Measurements from ENCODE around the gene CNTNAP1. TPM values are rescaled to one million over a fixed set of nuclear protein-coding genes. Genes with fewer than 3 reads are reported as not detected.

CNTNAP1 gene
- total RNA-seq, 5 donors from 2014 or later (not counting 1 experiment from before 2014, with no cell fraction given) = 2.2 to 18.3 (median 3.0) TPM

GRCh38 chr17:42651392-42651791 is 30.9 kb upstream of the CNTNAP1 start:
- Histone ChIP-seq H3K9me3 (no peaks in the 10 kb centered on the region), H3K36me3 (ENCODE audit: control insufficient read depth in 2 of 2, extremely low read depth in 1 of 2, insufficient read depth in 1 of 2, low read length in 1 of 2) (no peaks in the 10 kb centered on the region), H3K4me1 (ENCODE audit: control insufficient read depth in 1 of 2, extremely low read depth in 1 of 2, insufficient read depth in 2 of 2, low read length in 2 of 2) (peaks cover 0 to 6% of the 10 kb centered on the region in 2 experiments), H3K27ac (ENCODE audit: low read length) (no peak overlapping the region), H3K27me3 (replicated peaks in 1 of 2; ENCODE audit: control insufficient read depth in 2 of 2, extremely low read depth in 1 of 2, insufficient read depth in 2 of 2, low read length in 1 of 2) (peaks cover 2 to 26% of the 10 kb centered on the region in 2 experiments), H3K4me3 (ENCODE audit: control insufficient read depth in 1 of 2, extremely low read depth in 1 of 2, low read length in 1 of 2) (no peak overlapping the region)
- no peaks in the 10 kb centered on the region for H3K9me3 Mint-ChIP-seq
- H3K36me3 Mint-ChIP-seq = no peaks in the 10 kb centered on the region
- no peak for DNase-seq
- no CpG with 5 or more reads among the region's 4 CpGs for WGBS (ENCODE audit: insufficient coverage)
- H3K27me3 Mint-ChIP-seq = peaks cover 12 to 16% of the 10 kb centered on the region in 2 donors
- ChIA-PET CTCF (interaction anchor here in 1 of 2 donors (0.7 kb wide), 1 partner anchor 34 kb away, joined by 6 read pairs; no protein-coding TSS in a partner anchor), POLR2A (no interaction called here)
- no peak overlapping the region for H3K27ac Mint-ChIP-seq
- no peak for ATAC-seq (replicated peaks in 1 of 4)
- H3K4me1 Mint-ChIP-seq = peaks cover 0 to 6% (median 5%) of the 10 kb centered on the region in 3 donors
- no peak overlapping the region for H3K4me3 Mint-ChIP-seq

GRCh38 chr17:42653179-42654124 is 28.9 kb upstream of the CNTNAP1 start:
- H3K4me3 ChIP-seq (ENCODE audit: control insufficient read depth in 1 of 2, extremely low read depth in 1 of 2, low read length in 1 of 2) = peak overlapping the region in 1 of 2 donors; percentile 3
- H3K4me1 Mint-ChIP-seq = peaks cover 5 to 12% (median 11%) of the 10 kb centered on the region in 3 donors
- DNase-seq = no peak
- no peak overlapping the region for H3K4me3 Mint-ChIP-seq
- no peaks in the 10 kb centered on the region for H3K36me3 ChIP-seq (ENCODE audit: control insufficient read depth in 2 of 2, extremely low read depth in 1 of 2, insufficient read depth in 1 of 2, low read length in 1 of 2)
- peaks cover 2 to 26% of the 10 kb centered on the region in 2 experiments for H3K27me3 ChIP-seq (replicated peaks in 1 of 2; ENCODE audit: control insufficient read depth in 2 of 2, extremely low read depth in 1 of 2, insufficient read depth in 2 of 2, low read length in 1 of 2)
- H3K9me3 Mint-ChIP-seq = no peaks in the 10 kb centered on the region
- 34% methylated on average over 23 of the region's 42 CpGs for WGBS (ENCODE audit: insufficient coverage)
- H3K27me3 Mint-ChIP-seq = peaks cover 12 to 16% of the 10 kb centered on the region in 2 donors
- ATAC-seq (replicated peaks in 1 of 4) = no peak
- no peaks in the 10 kb centered on the region for H3K9me3 ChIP-seq
- ChIA-PET POLR2A (no interaction called here), CTCF (no interaction called here)
- no peaks in the 10 kb centered on the region for H3K36me3 Mint-ChIP-seq
- H3K4me1 ChIP-seq (ENCODE audit: control insufficient read depth in 1 of 2, extremely low read depth in 1 of 2, insufficient read depth in 2 of 2, low read length in 2 of 2) = peaks cover 0 to 7% of the 10 kb centered on the region in 2 experiments
- H3K27ac Mint-ChIP-seq = no peak overlapping the region
- no peak overlapping the region for H3K27ac ChIP-seq (ENCODE audit: low read length)

GRCh38 chr17:42655528-42655927 is 26.8 kb upstream of the CNTNAP1 start:
- CTCF ChIA-PET = no interaction called here
- H3K4me1 Mint-ChIP-seq = peaks cover 16 to 25% (median 20%) of the 10 kb centered on the region in 3 donors
- no peak overlapping the region for H3K27ac Mint-ChIP-seq
- peaks cover 2 to 26% of the 10 kb centered on the region in 2 experiments for H3K27me3 ChIP-seq (replicated peaks in 1 of 2; ENCODE audit: control insufficient read depth in 2 of 2, extremely low read depth in 1 of 2, insufficient read depth in 2 of 2, low read length in 1 of 2)
- no peak overlapping the region for H3K4me3 Mint-ChIP-seq
- H3K9me3 Mint-ChIP-seq = no peaks in the 10 kb centered on the region
- 55% methylated on average over 2 of the region's 2 CpGs for WGBS (ENCODE audit: insufficient coverage)
- DNase-seq (no peak), ATAC-seq (replicated peaks in 1 of 4) (no peak)
- peaks cover 0 to 20% of the 10 kb centered on the region in 2 experiments for H3K4me1 ChIP-seq (ENCODE audit: control insufficient read depth in 1 of 2, extremely low read depth in 1 of 2, insufficient read depth in 2 of 2, low read length in 2 of 2)
- no peaks in the 10 kb centered on the region for H3K9me3 ChIP-seq
- no peaks in the 10 kb centered on the region for H3K36me3 Mint-ChIP-seq
- no peak overlapping the region for H3K27ac ChIP-seq (ENCODE audit: low read length)
- POLR2A ChIA-PET = no interaction called here
- H3K27me3 Mint-ChIP-seq = peaks cover 12 to 16% of the 10 kb centered on the region in 2 donors
- H3K36me3 ChIP-seq (ENCODE audit: control insufficient read depth in 2 of 2, extremely low read depth in 1 of 2, insufficient read depth in 1 of 2, low read length in 1 of 2) = no peaks in the 10 kb centered on the region
- no peak overlapping the region for H3K4me3 ChIP-seq (ENCODE audit: control insufficient read depth in 1 of 2, extremely low read depth in 1 of 2, low read length in 1 of 2)

- no peaks in the 10 kb centered on the region for H3K36me3 ChIP-seq (ENCODE audit: control insufficient read depth in 2 of 2, extremely low read depth in 1 of 2, insufficient read depth in 1 of 2, low read length in 1 of 2)
- 75% methylated on average over 2 of the region's 9 CpGs for WGBS (ENCODE audit: insufficient coverage)
- no peak overlapping the region for H3K27ac ChIP-seq (ENCODE audit: low read length)
- H3K36me3 Mint-ChIP-seq = no peaks in the 10 kb centered on the region
- H3K27ac Mint-ChIP-seq = peak overlapping the region in 1 of 2 donors; percentile 12
- H3K4me1 Mint-ChIP-seq = peaks cover 16 to 27% (median 22%) of the 10 kb centered on the region in 3 donors
- H3K4me1 ChIP-seq (ENCODE audit: control insufficient read depth in 1 of 2, extremely low read depth in 1 of 2, insufficient read depth in 2 of 2, low read length in 2 of 2) = peaks cover 0 to 20% of the 10 kb centered on the region in 2 experiments
- H3K9me3 Mint-ChIP-seq = no peaks in the 10 kb centered on the region
- peaks cover 8 to 14% of the 10 kb centered on the region in 2 donors for H3K27me3 Mint-ChIP-seq
- POLR2A ChIA-PET = no interaction called here
- no peak overlapping the region for H3K4me3 ChIP-seq (ENCODE audit: control insufficient read depth in 1 of 2, extremely low read depth in 1 of 2, low read length in 1 of 2)
- ATAC-seq (replicated peaks in 1 of 4) (no peak), DNase-seq (no peak)
- CTCF ChIA-PET = interaction anchor here in 1 of 2 donors (0.7 kb wide), 1 partner anchor 122 kb away, joined by 3 read pairs; the partner anchor contains the start of gene NAGLU
- peaks cover 0 to 19% of the 10 kb centered on the region in 2 experiments for H3K27me3 ChIP-seq (replicated peaks in 1 of 2; ENCODE audit: control insufficient read depth in 2 of 2, extremely low read depth in 1 of 2, insufficient read depth in 2 of 2, low read length in 1 of 2)
- H3K9me3 ChIP-seq = no peaks in the 10 kb centered on the region
- peak overlapping the region; percentile 87 to 88 (median 88) for H3K4me3 Mint-ChIP-seq
Observed at GRCh38 chr17:42657824-42658588, 24.3 kb upstream of the CNTNAP1 start.

- H3K9me3 Mint-ChIP-seq = no peaks in the 10 kb centered on the region
- WGBS (ENCODE audit: insufficient coverage) = 4% methylated on average over 49 of the region's 59 CpGs
- ChIA-PET POLR2A (no interaction called here), CTCF (interaction anchor here in 1 of 2 donors (0.5 kb wide), 1 partner anchor 59 kb away, joined by 3 read pairs; no protein-coding TSS in a partner anchor)
- peak in 24 of 35 experiments; percentile 27 to 76 (median 48) for DNase-seq
- H3K27ac ChIP-seq (ENCODE audit: low read length) = peak within 1 kb of the TSS; percentile 41
- peaks cover 0 to 6% of the 10 kb centered on the region in 2 experiments for H3K27me3 ChIP-seq (replicated peaks in 1 of 2; ENCODE audit: control insufficient read depth in 2 of 2, extremely low read depth in 1 of 2, insufficient read depth in 2 of 2, low read length in 1 of 2)
- H3K4me1 Mint-ChIP-seq = peaks cover 16 to 24% (median 22%) of the 10 kb centered on the region in 3 donors
- ATAC-seq (replicated peaks in 1 of 4) = peak; percentile 78 to 90 (median 86)
- peaks cover 3% of the 10 kb centered on the region for H3K36me3 Mint-ChIP-seq
- peak within 1 kb of the TSS; percentile 87 to 88 (median 88) for H3K4me3 Mint-ChIP-seq
- peak within 1 kb of the TSS; percentile 42 to 76 for H3K27ac Mint-ChIP-seq
- peak within 1 kb of the TSS; percentile 75 to 78 for H3K4me3 ChIP-seq (ENCODE audit: control insufficient read depth in 1 of 2, extremely low read depth in 1 of 2, low read length in 1 of 2)
- H3K9me3 ChIP-seq = no peaks in the 10 kb centered on the region
- H3K27me3 Mint-ChIP-seq = peaks cover 4 to 5% of the 10 kb centered on the region in 2 donors
- peaks cover 0 to 14% of the 10 kb centered on the region in 2 experiments for H3K4me1 ChIP-seq (ENCODE audit: control insufficient read depth in 1 of 2, extremely low read depth in 1 of 2, insufficient read depth in 2 of 2, low read length in 2 of 2)
- H3K36me3 ChIP-seq (ENCODE audit: control insufficient read depth in 2 of 2, extremely low read depth in 1 of 2, insufficient read depth in 1 of 2, low read length in 1 of 2) = no peaks in the 10 kb centered on the region
Observed at GRCh38 chr17:42659079-42659931, 23.0 kb upstream of the CNTNAP1 start, which contains the start of gene TUBG2. TUBG2 (plus strand) TSS chr17:42659284; CDS start chr17:42659504, 220 bp downstream.

Data from T-cell (primary cell).